A172 (cell line): ENCODE data around the gene AGMAT. TPM values are rescaled to one million over a fixed set of nuclear protein-coding genes. Genes with fewer than 3 reads are reported as not detected.

Source experiments
- DNase-seq: peaks from one replicate; pipeline ENCODE4 v3.0.0-alpha.2; 2015; ENCODE audit warnings: low spot score
- total RNA-seq: library from RNA; depleted of rRNA; stranded (reverse); fragments of >200 nt; shearing (Covaris generic); gene quantifications from 2 replicates; pipeline ENCODE4 v1.2.3, GENCODE V29; 2014

AGMAT gene
- total RNA-seq, 1 experiment from 2014 or later: not detected

- DNase-seq: no peak
Observed at GRCh38 chr1:15559189-15559810, 25.6 kb downstream of the AGMAT start.

GRCh38 chr1:15558516-15558915 lies 26.3 kb downstream of the AGMAT start:
- no peak for DNase-seq

GRCh38 chr1:15557594-15557993 lies 27.3 kb downstream of the AGMAT start:
- no peak for DNase-seq

- DNase-seq: no peak
Observed at GRCh38 chr1:15557008-15557407, 27.8 kb downstream of the AGMAT start.

GRCh38 chr1:15550573-15550972 lies 34.3 kb downstream of the AGMAT start:
- no peak for DNase-seq

- no peak for DNase-seq
Observed at GRCh38 chr1:15546641-15547040, 38.2 kb downstream of the AGMAT start.

- DNase-seq: peak; percentile 66
Observed at GRCh38 chr1:15543589-15544568, 41.0 kb downstream of the AGMAT start.

- no peak for DNase-seq
Observed at GRCh38 chr1:15543251-15543588, 41.6 kb downstream of the AGMAT start.

- DNase-seq: no peak
Observed at GRCh38 chr1:15542388-15543250, 42.2 kb downstream of the AGMAT start.

- no peak for DNase-seq
Observed at GRCh38 chr1:15541231-15541792, 43.5 kb downstream of the AGMAT start.

- peak; percentile 26 for DNase-seq
Observed at GRCh38 chr1:15540186-15540585, 44.7 kb downstream of the AGMAT start.

- DNase-seq: no peak
Observed at GRCh38 chr1:15538771-15539170, 46.1 kb downstream of the AGMAT start.

- no peak for DNase-seq
Observed at GRCh38 chr1:15531682-15532081, 53.2 kb downstream of the AGMAT start.

GRCh38 chr1:15531003-15531402 lies 53.8 kb downstream of the AGMAT start:
- DNase-seq: no peak

GRCh38 chr1:15526490-15527339 lies 58.1 kb downstream of the AGMAT start, which contains the start of gene DNAJC16:
Gene DNAJC16, plus strand, starts transcription at chr1:15526848. Its CDS starts 2,258 bp downstream, at chr1:15529106.
- DNase-seq: peak; percentile 98

- DNase-seq: no peak
Observed at GRCh38 chr1:15526021-15526489, 58.8 kb downstream of the AGMAT start.

GRCh38 chr1:15525050-15526020 lies 59.5 kb downstream of the AGMAT start:
- peak; percentile 85 for DNase-seq

GRCh38 chr1:15524283-15525049 lies 60.4 kb downstream of the AGMAT start:
- DNase-seq: peak; percentile 78

GRCh38 chr1:15524021-15524282 lies 60.9 kb downstream of the AGMAT start, which contains the start of gene CASP9:
Gene CASP9, minus strand, starts transcription at chr1:15524215. Its CDS starts 15 bp downstream, at chr1:15524200.
- DNase-seq: no peak
